Ovary (tissue), 3 donors: ENCODE data around the gene HES4.

Experiments used
- POLR2A ChIP-seq: fragments of 450-650 bp; IDR thresholded peaks from one replicate; pipeline ENCODE4 v1.6.1; 2017; ENCODE audit warnings: antibody characterized with exemption, mild to moderate bottlenecking, moderate library complexity
- TF ChIP-seq, protein P1 (sequence below), 3 donors: fragments of 450-650 bp in 2 of 3; fragments of 200-600 bp in 1 of 3; IDR thresholded peaks; one replicate each; pipeline versions ENCODE4 v1.5.1 to v1.8.0; 2016 to 2022; ENCODE audit warnings: antibody characterized with exemption in 3 of 3, mild to moderate bottlenecking in 1 of 3
- donor health status: DM: no; HTN: no; CAD: no.

DNA sequence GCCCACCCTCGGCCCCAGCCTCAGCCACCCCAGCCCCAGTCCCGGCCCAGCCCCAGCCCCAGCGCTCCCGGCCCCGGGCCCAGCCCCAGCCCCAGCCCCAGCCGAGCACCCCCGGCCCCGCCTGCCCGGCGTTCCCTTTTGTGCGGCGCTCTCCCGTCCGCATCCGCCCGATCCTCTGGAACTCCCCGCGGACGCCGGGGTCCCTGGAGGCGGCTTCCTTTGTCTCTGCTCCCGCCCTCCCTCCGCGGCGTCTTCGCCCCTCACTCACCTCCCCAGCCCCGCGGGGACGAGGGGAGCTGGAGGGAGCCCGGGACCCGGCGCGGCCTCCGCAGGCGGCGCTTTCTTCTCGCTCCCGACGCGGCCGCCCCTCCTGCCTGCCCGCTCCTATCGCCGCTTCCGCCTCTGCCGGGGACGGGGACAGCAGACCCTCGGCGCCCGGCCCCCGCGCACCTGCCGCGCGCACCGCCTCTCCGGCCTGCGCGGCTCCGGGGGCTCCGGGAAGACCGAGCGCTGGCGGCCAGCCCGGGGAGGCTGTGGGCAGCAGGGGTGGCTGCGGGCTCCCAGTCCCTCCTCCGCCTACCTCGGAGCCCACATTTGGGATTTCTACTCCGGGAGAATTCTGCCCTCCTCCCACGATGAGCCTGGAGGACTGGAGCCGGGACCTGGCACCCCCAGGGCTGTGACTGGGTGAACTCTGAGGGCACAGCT lies 34.0 kb upstream of the HES4 start:
- TF ChIP-seq POLR2A: no peak
- TF ChIP-seq, protein P1, sequence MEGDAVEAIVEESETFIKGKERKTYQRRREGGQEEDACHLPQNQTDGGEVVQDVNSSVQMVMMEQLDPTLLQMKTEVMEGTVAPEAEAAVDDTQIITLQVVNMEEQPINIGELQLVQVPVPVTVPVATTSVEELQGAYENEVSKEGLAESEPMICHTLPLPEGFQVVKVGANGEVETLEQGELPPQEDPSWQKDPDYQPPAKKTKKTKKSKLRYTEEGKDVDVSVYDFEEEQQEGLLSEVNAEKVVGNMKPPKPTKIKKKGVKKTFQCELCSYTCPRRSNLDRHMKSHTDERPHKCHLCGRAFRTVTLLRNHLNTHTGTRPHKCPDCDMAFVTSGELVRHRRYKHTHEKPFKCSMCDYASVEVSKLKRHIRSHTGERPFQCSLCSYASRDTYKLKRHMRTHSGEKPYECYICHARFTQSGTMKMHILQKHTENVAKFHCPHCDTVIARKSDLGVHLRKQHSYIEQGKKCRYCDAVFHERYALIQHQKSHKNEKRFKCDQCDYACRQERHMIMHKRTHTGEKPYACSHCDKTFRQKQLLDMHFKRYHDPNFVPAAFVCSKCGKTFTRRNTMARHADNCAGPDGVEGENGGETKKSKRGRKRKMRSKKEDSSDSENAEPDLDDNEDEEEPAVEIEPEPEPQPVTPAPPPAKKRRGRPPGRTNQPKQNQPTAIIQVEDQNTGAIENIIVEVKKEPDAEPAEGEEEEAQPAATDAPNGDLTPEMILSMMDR (IDR thresholded peaks at IDR 0.05): no peak
